Measurements from ENCODE around the gene KRT85. TPM values are rescaled to one million over a fixed set of nuclear protein-coding genes. Genes with fewer than 3 reads are reported as not detected.

Gene KRT85
- total and polyA plus RNA-seq, 2 of the 4 experiments (the other 2 are of a cell fraction), result not detected

- Histone ChIP-seq H3K23ac (ENCODE audit: low read depth, low read length) (no peak overlapping the region), H4K20me1 (ENCODE audit: insufficient read depth, low read length) (no peaks in the 10 kb centered on the region), H2AK5ac (ENCODE audit: low read depth, low read length) (no peak overlapping the region), H2BK120ac (ENCODE audit: low read depth, low read length) (no peak overlapping the region), H3K14ac (replicated peaks; ENCODE audit: low read depth, low read length) (no peak overlapping the region), H4K91ac (ENCODE audit: insufficient read depth, low read depth, low read length) (no peak overlapping the region), H2AFZ (replicated peaks; ENCODE audit: low read length, poor library complexity) (no peak overlapping the region), H3K4me2 (ENCODE audit: low read depth, low read length) (no peak overlapping the region), H3K4ac (ENCODE audit: low read depth, low read length) (no peak overlapping the region), H3K27me3 (ENCODE audit: control insufficient read depth, insufficient read depth, low read length) (peaks cover 82% of the 10 kb centered on the region), H3K4me1 (ENCODE audit: control insufficient read depth, insufficient read depth, low read length) (no peaks in the 10 kb centered on the region), H2AK9ac (replicated peaks; ENCODE audit: low read depth, low read length, poor library complexity) (no peak overlapping the region), H3K36me3 (ENCODE audit: control insufficient read depth, insufficient read depth, low read length) (no peaks in the 10 kb centered on the region), H3K9me3 (ENCODE audit: control insufficient read depth, insufficient read depth, low read length) (no peaks in the 10 kb centered on the region), H4K8ac (ENCODE audit: low read depth in 2 of 2, low read length in 2 of 2) (no peak overlapping the region), H3K4me3 (ENCODE audit: insufficient read depth, low read depth, low read length) (no peak overlapping the region), H2BK5ac (ENCODE audit: low read depth, low read length, poor library complexity, severe bottlenecking) (no peak overlapping the region), H3K9me1 (ENCODE audit: insufficient read depth, low read length) (no peaks in the 10 kb centered on the region), H3K27ac (ENCODE audit: insufficient read depth, low read length) (no peak overlapping the region), H3K79me1 (ENCODE audit: low read depth in 1 of 2, low read length in 2 of 2) (no peaks in the 10 kb centered on the region), H4K5ac (ENCODE audit: low read depth, low read length) (no peak overlapping the region), H3K18ac (ENCODE audit: low read depth, low read length) (no peak overlapping the region), H2BK15ac (ENCODE audit: low read depth, low read length) (no peak overlapping the region), H3K9ac (ENCODE audit: low read depth, low read length) (no peak overlapping the region), H2BK20ac (ENCODE audit: low read depth, low read length) (no peak overlapping the region), H3K56ac (ENCODE audit: extremely low read depth, insufficient read depth, low read length) (no peak overlapping the region)
- in situ Hi-C loops (cut with MboI; ENCODE audit: low sequenced_read_pairs) (no loop called here), intact Hi-C loops (cut with micrococcal nuclease) (no loop called here), dilution Hi-C loops (cut with HindIII; ENCODE audit: low sequenced_read_pairs, unreplicated experiment) (no loop called here)
- 62% methylated on average over 5 of the region's 11 CpGs; no CpG with 5 or more reads in 1 of the 2 experiments for WGBS, 2 experiments (ENCODE audit: extremely low coverage in 2 of 2, insufficient read length in 1 of 2)
- ATAC-seq (ENCODE audit: low read depth) (no peak), DNase-seq (no peak)
- CTCF ChIA-PET, result interaction anchor here (1.3 kb wide), 1 partner anchor 9 kb away, joined by 3 read pairs; no protein-coding TSS in a partner anchor
- no TSS peak for BruUV-seq (replicated peaks)
- TF ChIP-seq MAFK (IDR thresholded peaks at IDR 0.05; ENCODE audit: low read depth, low read length), result no peak
- no peak for TF ChIP-seq CEBPB (IDR thresholded peaks at IDR 0.05; ENCODE audit: low read depth, low read length)
- TF ChIP-seq, protein P1, sequence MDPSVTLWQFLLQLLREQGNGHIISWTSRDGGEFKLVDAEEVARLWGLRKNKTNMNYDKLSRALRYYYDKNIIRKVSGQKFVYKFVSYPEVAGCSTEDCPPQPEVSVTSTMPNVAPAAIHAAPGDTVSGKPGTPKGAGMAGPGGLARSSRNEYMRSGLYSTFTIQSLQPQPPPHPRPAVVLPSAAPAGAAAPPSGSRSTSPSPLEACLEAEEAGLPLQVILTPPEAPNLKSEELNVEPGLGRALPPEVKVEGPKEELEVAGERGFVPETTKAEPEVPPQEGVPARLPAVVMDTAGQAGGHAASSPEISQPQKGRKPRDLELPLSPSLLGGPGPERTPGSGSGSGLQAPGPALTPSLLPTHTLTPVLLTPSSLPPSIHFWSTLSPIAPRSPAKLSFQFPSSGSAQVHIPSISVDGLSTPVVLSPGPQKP (IDR thresholded peaks at IDR 0.05; ENCODE audit: borderline replicate concordance, low read depth, low read length), result no peak
- TF ChIP-seq, protein P2, sequence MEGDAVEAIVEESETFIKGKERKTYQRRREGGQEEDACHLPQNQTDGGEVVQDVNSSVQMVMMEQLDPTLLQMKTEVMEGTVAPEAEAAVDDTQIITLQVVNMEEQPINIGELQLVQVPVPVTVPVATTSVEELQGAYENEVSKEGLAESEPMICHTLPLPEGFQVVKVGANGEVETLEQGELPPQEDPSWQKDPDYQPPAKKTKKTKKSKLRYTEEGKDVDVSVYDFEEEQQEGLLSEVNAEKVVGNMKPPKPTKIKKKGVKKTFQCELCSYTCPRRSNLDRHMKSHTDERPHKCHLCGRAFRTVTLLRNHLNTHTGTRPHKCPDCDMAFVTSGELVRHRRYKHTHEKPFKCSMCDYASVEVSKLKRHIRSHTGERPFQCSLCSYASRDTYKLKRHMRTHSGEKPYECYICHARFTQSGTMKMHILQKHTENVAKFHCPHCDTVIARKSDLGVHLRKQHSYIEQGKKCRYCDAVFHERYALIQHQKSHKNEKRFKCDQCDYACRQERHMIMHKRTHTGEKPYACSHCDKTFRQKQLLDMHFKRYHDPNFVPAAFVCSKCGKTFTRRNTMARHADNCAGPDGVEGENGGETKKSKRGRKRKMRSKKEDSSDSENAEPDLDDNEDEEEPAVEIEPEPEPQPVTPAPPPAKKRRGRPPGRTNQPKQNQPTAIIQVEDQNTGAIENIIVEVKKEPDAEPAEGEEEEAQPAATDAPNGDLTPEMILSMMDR (conservative IDR thresholded peaks at IDR 0.05; ENCODE audit: low read depth, low read length), result no peak
- no peak for TF ChIP-seq RAD21 (IDR thresholded peaks at IDR 0.05; ENCODE audit: low read length)
- TF ChIP-seq USF2 (IDR thresholded peaks at IDR 0.05; ENCODE audit: low read depth, low read length), result no peak
- TF ChIP-seq CHD1 (IDR thresholded peaks at IDR 0.05; ENCODE audit: low read depth, low read length), result no peak
- TF ChIP-seq MAZ (IDR thresholded peaks at IDR 0.05; ENCODE audit: borderline replicate concordance, low read depth, low read length), result no peak
- TF ChIP-seq SMC3 (IDR thresholded peaks at IDR 0.05; ENCODE audit: low read depth, low read length), result no peak
- TF ChIP-seq NFE2L2 (IDR thresholded peaks at IDR 0.05; ENCODE audit: low read depth, low read length), result no peak
- no peak for TF ChIP-seq POLR2A (IDR thresholded peaks at IDR 0.05; ENCODE audit: low read depth, low read length)
- no peak for TF ChIP-seq FOS (IDR thresholded peaks at IDR 0.05; ENCODE audit: low read depth, low read length)
- TF ChIP-seq BHLHE40 (IDR thresholded peaks at IDR 0.05; ENCODE audit: low read depth, low read length), result no peak
- TF ChIP-seq RFX5 (IDR thresholded peaks at IDR 0.05; ENCODE audit: low read depth, low read length), result no peak
- no peak for TF ChIP-seq RCOR1 (IDR thresholded peaks at IDR 0.05; ENCODE audit: insufficient replicate concordance, low read length)
- no peak for TF ChIP-seq MXI1 (IDR thresholded peaks at IDR 0.05; ENCODE audit: borderline replicate concordance, low read depth, low read length)
- POLR2A ChIA-PET (ENCODE audit: unreplicated experiment), result no interaction called here
These were observed 48.2 kb downstream of the KRT85 start for GRCh38 chr12:52319097-52319496.
